Activated naive CD4-positive, alpha-beta T cell treated with anti-CD3 and anti-CD28 coated beads, Interleukin-2, amount 50 U/mL, for 16 hours (primary cell): ENCODE results near the gene KRT71.

Experiments used
- DNase-seq: peaks from one replicate; pipeline ENCODE4 v3.0.0-alpha.2; 2020

Gene KRT71

GRCh38 chr12:52573743-52574142 is 20.8 kb upstream of the KRT71 start, which contains the start of gene KRT74:
KRT74 (minus strand) TSS chr12:52573843; CDS start chr12:52573777, 66 bp downstream.
- DNase-seq, result no peak

- no peak for DNase-seq
These were observed 20.4 kb upstream of the KRT71 start for GRCh38 chr12:52573306-52573705.

- DNase-seq, result no peak
These were observed 17.6 kb upstream of the KRT71 start for GRCh38 chr12:52570511-52570910.

- no peak for DNase-seq
These were observed 15.2 kb upstream of the KRT71 start for GRCh38 chr12:52568111-52568510.

GRCh38 chr12:52566847-52567291 is 13.9 kb upstream of the KRT71 start:
- no peak for DNase-seq

GRCh38 chr12:52564582-52564981 is 11.6 kb upstream of the KRT71 start:
- no peak for DNase-seq

- no peak for DNase-seq
These were observed 9.0 kb upstream of the KRT71 start for GRCh38 chr12:52561880-52562449.

GRCh38 chr12:52559979-52560378 is 7.0 kb upstream of the KRT71 start:
- no peak for DNase-seq

GRCh38 chr12:52558781-52559445 is 6.0 kb upstream of the KRT71 start:
- no peak for DNase-seq

- DNase-seq, result no peak
These were observed 4.5 kb upstream of the KRT71 start for GRCh38 chr12:52557476-52557875.

GRCh38 chr12:52555577-52555976 is 2.6 kb upstream of the KRT71 start:
- no peak for DNase-seq

GRCh38 chr12:52552055-52552454 is 890 bp downstream of the KRT71 start:
- no peak for DNase-seq

GRCh38 chr12:52551216-52551865 is 1.6 kb downstream of the KRT71 start:
- no peak for DNase-seq

GRCh38 chr12:52546126-52546525 is 6.8 kb downstream of the KRT71 start:
- no peak for DNase-seq

GRCh38 chr12:52543985-52544883 is 8.7 kb downstream of the KRT71 start:
- DNase-seq, result no peak

GRCh38 chr12:52542785-52543318 is 10.1 kb downstream of the KRT71 start:
- DNase-seq, result no peak

- no peak for DNase-seq
These were observed 10.8 kb downstream of the KRT71 start for GRCh38 chr12:52542157-52542556.

- no peak for DNase-seq
These were observed 11.2 kb downstream of the KRT71 start for GRCh38 chr12:52541709-52542108.

GRCh38 chr12:52540531-52540930 is 12.4 kb downstream of the KRT71 start:
- DNase-seq, result no peak

GRCh38 chr12:52539821-52540173 is 13.1 kb downstream of the KRT71 start:
- DNase-seq, result no peak

GRCh38 chr12:52539083-52539820 is 13.7 kb downstream of the KRT71 start:
- DNase-seq, result no peak

GRCh38 chr12:52537101-52537500 is 15.8 kb downstream of the KRT71 start:
- DNase-seq, result no peak
